ENCODE results near the gene HNRNPA1.

Gene HNRNPA1

GRCh38 chr12:54239620-54240019 lies 40.9 kb upstream of the HNRNPA1 start:
- H3K4me3 ChIP-seq (replicated peaks; ENCODE audit: insufficient read depth, low read length): no peak overlapping the region
- DNase-seq (ENCODE audit: low read depth in 1 of 2, low spot score in 1 of 2): no peak
- TF ChIP-seq REST (IDR thresholded peaks at IDR 0.05; ENCODE audit: insufficient replicate concordance, low read depth): no peak
- no peak for TF ChIP-seq CTCF (IDR thresholded peaks at IDR 0.05; ENCODE audit: insufficient read depth, low read length)
- no peak for TF ChIP-seq POLR2AphosphoS5 (IDR thresholded peaks at IDR 0.05; ENCODE audit: low read depth)
- TF ChIP-seq SPI1 (IDR thresholded peaks at IDR 0.05; ENCODE audit: borderline replicate concordance, low read depth): no peak
- no peak for TF ChIP-seq GABPA (IDR thresholded peaks at IDR 0.05; ENCODE audit: low read depth)
- H3K27ac ChIP-seq (replicated peaks): no peak overlapping the region
- H3K27me3 ChIP-seq (ENCODE audit: insufficient read depth, poor library complexity, severe bottlenecking): no peaks in the 10 kb centered on the region

- no peaks in the 10 kb centered on the region for H3K27me3 ChIP-seq (ENCODE audit: insufficient read depth, poor library complexity, severe bottlenecking)
- no peak overlapping the region for H3K27ac ChIP-seq (replicated peaks)
- DNase-seq (ENCODE audit: low read depth in 1 of 2, low spot score in 1 of 2): no peak
- H3K4me3 ChIP-seq (replicated peaks; ENCODE audit: insufficient read depth, low read length): no peak overlapping the region
- TF ChIP-seq REST (IDR thresholded peaks at IDR 0.05; ENCODE audit: insufficient replicate concordance, low read depth) (no peak), SPI1 (IDR thresholded peaks at IDR 0.05; ENCODE audit: borderline replicate concordance, low read depth) (no peak), POLR2AphosphoS5 (IDR thresholded peaks at IDR 0.05; ENCODE audit: low read depth) (no peak), CTCF (IDR thresholded peaks at IDR 0.05; ENCODE audit: insufficient read depth, low read length) (no peak), GABPA (IDR thresholded peaks at IDR 0.05; ENCODE audit: low read depth) (no peak)
Measured at GRCh38 chr12:54240129-54240528, 40.4 kb upstream of the HNRNPA1 start.

- Histone ChIP-seq H3K27ac (replicated peaks) (no peak overlapping the region), H3K27me3 (ENCODE audit: insufficient read depth, poor library complexity, severe bottlenecking) (no peaks in the 10 kb centered on the region), H3K4me3 (replicated peaks; ENCODE audit: insufficient read depth, low read length) (no peak overlapping the region)
- no peak for DNase-seq (ENCODE audit: low read depth in 1 of 2, low spot score in 1 of 2)
- TF ChIP-seq SPI1 (IDR thresholded peaks at IDR 0.05; ENCODE audit: borderline replicate concordance, low read depth) (no peak), POLR2AphosphoS5 (IDR thresholded peaks at IDR 0.05; ENCODE audit: low read depth) (no peak), CTCF (IDR thresholded peaks at IDR 0.05; ENCODE audit: insufficient read depth, low read length) (no peak), REST (IDR thresholded peaks at IDR 0.05; ENCODE audit: insufficient replicate concordance, low read depth) (no peak), GABPA (IDR thresholded peaks at IDR 0.05; ENCODE audit: low read depth) (no peak)
Measured at GRCh38 chr12:54240971-54241588, 39.4 kb upstream of the HNRNPA1 start.

All from HL-60 (cell line).